Measurements from ENCODE around the gene PIP5KL1.

PIP5KL1 gene

GRCh38 chr9:127928676-127929624 is 1.6 kb downstream of the PIP5KL1 start:
- no peak for DNase-seq

GRCh38 chr9:127927988-127928675 is 2.4 kb downstream of the PIP5KL1 start:
- DNase-seq, result no peak

GRCh38 chr9:127927201-127927987 is 3.2 kb downstream of the PIP5KL1 start:
- no peak for DNase-seq

GRCh38 chr9:127926906-127927200 is 3.7 kb downstream of the PIP5KL1 start:
- DNase-seq, result no peak

- no peak for DNase-seq
Observed at GRCh38 chr9:127925959-127926905, 4.3 kb downstream of the PIP5KL1 start.

- no peak for DNase-seq
Observed at GRCh38 chr9:127924736-127925444, 5.7 kb downstream of the PIP5KL1 start.

GRCh38 chr9:127923771-127924170 is 6.8 kb downstream of the PIP5KL1 start:
- no peak for DNase-seq

GRCh38 chr9:127923046-127923445 is 7.5 kb downstream of the PIP5KL1 start:
- no peak for DNase-seq

- DNase-seq, result peak; percentile 79
Observed at GRCh38 chr9:127921557-127922120, 8.9 kb downstream of the PIP5KL1 start.

- no peak for DNase-seq
Observed at GRCh38 chr9:127920794-127921193, 9.8 kb downstream of the PIP5KL1 start.

- no peak for DNase-seq
Observed at GRCh38 chr9:127919253-127919815, 11.2 kb downstream of the PIP5KL1 start.

- DNase-seq, result no peak
Observed at GRCh38 chr9:127918183-127919107, 12.1 kb downstream of the PIP5KL1 start.

- no peak for DNase-seq
Observed at GRCh38 chr9:127917603-127918002, 13.0 kb downstream of the PIP5KL1 start.

GRCh38 chr9:127916720-127917581 is 13.6 kb downstream of the PIP5KL1 start, which contains the start of gene ST6GALNAC4:
Gene ST6GALNAC4, minus strand, starts transcription at chr9:127917041. Its CDS starts 622 bp downstream, at chr9:127916419.
- peak; percentile 95 for DNase-seq

GRCh38 chr9:127915801-127916719 is 14.5 kb downstream of the PIP5KL1 start:
- DNase-seq, result peak; percentile 21

- no peak for DNase-seq
Observed at GRCh38 chr9:127915325-127915752, 15.2 kb downstream of the PIP5KL1 start.

GRCh38 chr9:127913682-127914081 is 16.9 kb downstream of the PIP5KL1 start:
- no peak for DNase-seq

Measured in eye (tissue), 1 donor.